ENCODE results near the gene SLC25A10. TPM values are rescaled to one million over a fixed set of nuclear protein-coding genes. Genes with fewer than 3 reads are reported as not detected.
A peak's percentile ranks its signal among the peaks of the same experiment; 100 is the strongest.

Gene SLC25A10
- total RNA-seq, 1 experiment from 2014 or later, result 117 TPM

- DNase-seq (peak; percentile 95), ATAC-seq (peak; percentile 80)
- H3K36me3 ChIP-seq (ENCODE audit: low read depth, low read length), result peaks cover 51% of the 10 kb centered on the region
- TF ChIP-seq EZH2 (IDR thresholded peaks at IDR 0.05; ENCODE audit: low read length, unreplicated experiment) (no peak), EZH2phosphoT487 (IDR thresholded peaks at IDR 0.05; ENCODE audit: borderline replicate concordance, low read length) (no peak)
- TF ChIP-seq, protein P1, sequence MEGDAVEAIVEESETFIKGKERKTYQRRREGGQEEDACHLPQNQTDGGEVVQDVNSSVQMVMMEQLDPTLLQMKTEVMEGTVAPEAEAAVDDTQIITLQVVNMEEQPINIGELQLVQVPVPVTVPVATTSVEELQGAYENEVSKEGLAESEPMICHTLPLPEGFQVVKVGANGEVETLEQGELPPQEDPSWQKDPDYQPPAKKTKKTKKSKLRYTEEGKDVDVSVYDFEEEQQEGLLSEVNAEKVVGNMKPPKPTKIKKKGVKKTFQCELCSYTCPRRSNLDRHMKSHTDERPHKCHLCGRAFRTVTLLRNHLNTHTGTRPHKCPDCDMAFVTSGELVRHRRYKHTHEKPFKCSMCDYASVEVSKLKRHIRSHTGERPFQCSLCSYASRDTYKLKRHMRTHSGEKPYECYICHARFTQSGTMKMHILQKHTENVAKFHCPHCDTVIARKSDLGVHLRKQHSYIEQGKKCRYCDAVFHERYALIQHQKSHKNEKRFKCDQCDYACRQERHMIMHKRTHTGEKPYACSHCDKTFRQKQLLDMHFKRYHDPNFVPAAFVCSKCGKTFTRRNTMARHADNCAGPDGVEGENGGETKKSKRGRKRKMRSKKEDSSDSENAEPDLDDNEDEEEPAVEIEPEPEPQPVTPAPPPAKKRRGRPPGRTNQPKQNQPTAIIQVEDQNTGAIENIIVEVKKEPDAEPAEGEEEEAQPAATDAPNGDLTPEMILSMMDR (conservative IDR thresholded peaks at IDR 0.05; ENCODE audit: low read depth, low read length), result no peak
- H4K20me1 ChIP-seq (ENCODE audit: low read length), result peaks cover 15% of the 10 kb centered on the region; the same call in 1 of the 2 replicates
- H3K27ac ChIP-seq (ENCODE audit: low read length), result peak within 1 kb of the TSS; percentile 74
- H3K79me2 ChIP-seq (ENCODE audit: low read length), result peaks cover 83% of the 10 kb centered on the region
- BruUV-seq (replicated peaks), result no TSS peak
- H3K27me3 ChIP-seq (ENCODE audit: low read length), result no peaks in the 10 kb centered on the region
- no peaks in the 10 kb centered on the region for H3K9me3 ChIP-seq (ENCODE audit: low read length)
- H3K9me2 ChIP-seq (replicated peaks; ENCODE audit: low read length), result no peaks in the 10 kb centered on the region
- intact Hi-C loops (cut with micrococcal nuclease), result no loop called here
- H3K9ac ChIP-seq (ENCODE audit: low read length), result peak within 1 kb of the TSS; percentile 99
- H3F3A ChIP-seq (ENCODE audit: low read length, unreplicated experiment), result peaks cover 3% of the 10 kb centered on the region
- ChIA-PET POLR2A (ENCODE audit: unreplicated experiment) (interaction anchor here (0.6 to 1.0 kb wide), 7 partner anchors 10 to 324 kb away, joined by 3 to 10 read pairs (median 4); partner anchors contain the start of genes CCDC137 and PCYT2), CTCF (no interaction called here)
- peak within 1 kb of the TSS; percentile 75 for H3K4me3 ChIP-seq (ENCODE audit: low read length)
- peak within 1 kb of the TSS; percentile 97 for H3K4me2 ChIP-seq (ENCODE audit: low read length)
- H2AFZ ChIP-seq (ENCODE audit: low read length), result peak within 1 kb of the TSS; percentile 62
- H3K4me1 ChIP-seq (ENCODE audit: insufficient read depth, low read length), result peaks cover 22% of the 10 kb centered on the region
Observed at GRCh38 chr17:81702934-81703746, 8.9 kb upstream of the SLC25A10 start, which contains the start of gene MRPL12. MRPL12 (plus strand) TSS chr17:81703367; CDS start chr17:81703502, 135 bp downstream.

DNA sequence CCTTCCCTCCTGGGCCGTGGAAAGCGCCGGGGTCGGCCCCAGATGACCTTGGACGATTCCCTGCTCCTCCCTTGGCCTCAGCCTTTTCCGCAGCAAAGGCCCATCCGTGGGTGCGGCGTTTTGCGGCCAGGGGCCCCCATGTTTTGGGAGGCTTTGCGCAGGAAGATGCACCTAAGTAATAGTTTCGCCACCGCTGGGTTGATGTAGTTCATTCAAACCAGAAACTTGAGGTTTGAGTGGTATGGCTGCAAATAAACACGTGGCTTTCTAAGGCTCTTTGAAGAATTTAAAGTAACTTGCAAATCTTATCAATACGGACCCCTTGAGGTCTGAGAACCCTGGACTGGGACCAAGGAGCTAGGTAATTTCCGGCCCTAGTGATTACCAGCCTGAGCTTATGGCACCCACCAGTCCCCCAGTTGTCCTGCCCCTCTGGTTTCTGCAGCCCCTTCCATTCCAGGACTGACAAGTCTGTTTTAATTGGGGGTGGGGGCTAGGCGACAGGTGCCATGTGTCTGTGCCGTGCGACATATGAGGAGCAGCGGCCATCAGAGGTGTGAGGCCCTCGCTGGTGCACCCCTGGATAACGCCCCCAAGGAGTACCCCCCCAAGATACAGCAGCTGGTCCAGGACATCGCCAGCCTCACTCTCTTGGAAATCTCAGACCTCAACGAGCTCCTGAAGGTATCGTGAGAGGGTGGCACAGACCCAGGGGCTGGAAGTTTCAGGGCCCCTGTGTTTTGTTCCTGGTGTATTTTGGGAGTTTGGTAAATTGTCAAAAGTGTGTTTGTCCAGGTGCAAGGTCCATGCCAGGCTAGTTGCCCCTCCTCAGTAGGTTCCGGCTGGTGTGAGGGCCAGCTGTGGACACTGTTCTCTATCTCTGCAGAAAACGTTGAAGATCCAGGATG lies 8.1 kb upstream of the SLC25A10 start:
- CTCF ChIA-PET, result no interaction called here
- TSS peak; percentile 42 for BruUV-seq (replicated peaks)
- peaks cover 45% of the 10 kb centered on the region for H3K36me3 ChIP-seq (ENCODE audit: low read depth, low read length)

More for the DNA sequence above, 8.1 kb upstream of the SLC25A10 start:
- Histone ChIP-seq H3K4me3 (ENCODE audit: low read length) (peak overlapping the region; percentile 75), H4K20me1 (ENCODE audit: low read length) (peaks cover 15% of the 10 kb centered on the region; the same call in 1 of the 2 replicates), H2AFZ (ENCODE audit: low read length) (peak overlapping the region; percentile 62; the same call in 1 of the 2 replicates), H3K27ac (ENCODE audit: low read length) (peak overlapping the region; percentile 74), H3F3A (ENCODE audit: low read length, unreplicated experiment) (peaks cover 3% of the 10 kb centered on the region), H3K79me2 (ENCODE audit: low read length) (peaks cover 74% of the 10 kb centered on the region), H3K9me2 (replicated peaks; ENCODE audit: low read length) (no peaks in the 10 kb centered on the region), H3K9ac (ENCODE audit: low read length) (peak overlapping the region; percentile 99), H3K4me1 (ENCODE audit: insufficient read depth, low read length) (peaks cover 22% of the 10 kb centered on the region), H3K9me3 (ENCODE audit: low read length) (no peaks in the 10 kb centered on the region), H3K27me3 (ENCODE audit: low read length) (no peaks in the 10 kb centered on the region), H3K4me2 (ENCODE audit: low read length) (peak overlapping the region; percentile 97)
- DNase-seq, result no peak
- no peak for ATAC-seq
- intact Hi-C loops (cut with micrococcal nuclease), result no loop called here
- no peak for TF ChIP-seq EZH2phosphoT487 (IDR thresholded peaks at IDR 0.05; ENCODE audit: borderline replicate concordance, low read length)
- TF ChIP-seq, protein P1 (conservative IDR thresholded peaks at IDR 0.05; ENCODE audit: low read depth, low read length), result no peak
- POLR2A ChIA-PET (ENCODE audit: unreplicated experiment), result interaction anchor here (0.8 to 1.0 kb wide), 3 partner anchors 9 to 325 kb away, joined by 3 to 10 read pairs (median 6); no protein-coding TSS in a partner anchor

All from PC-3 (cell line).